ENCODE measurements around the gene LIMCH1. TPM values are rescaled to one million over a fixed set of nuclear protein-coding genes. Genes with fewer than 3 reads are reported as not detected.

LIMCH1 gene
- total RNA-seq, 4 donors from 2014 or later: 8.5 to 32.6 (median 27.0) TPM

DNA sequence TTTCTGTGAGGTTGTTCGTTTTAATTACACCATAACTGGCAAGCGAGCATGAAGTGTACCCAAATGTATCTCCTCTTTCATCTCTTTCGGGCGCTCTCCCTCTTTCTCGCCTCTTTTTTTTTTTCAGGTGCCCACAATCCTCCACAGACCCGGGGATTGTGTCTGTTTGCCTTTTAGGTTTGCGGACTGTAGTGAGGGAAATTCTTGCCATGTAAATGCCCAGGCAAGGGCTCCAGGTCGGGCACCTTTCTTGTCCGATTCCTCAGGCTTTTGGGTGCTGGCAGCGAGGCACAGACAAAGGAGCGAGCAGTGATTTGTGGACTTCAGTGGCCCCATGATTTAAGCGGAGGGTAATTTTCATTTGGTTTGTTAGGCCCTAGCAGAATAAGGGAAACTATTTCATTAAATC, 211.7 kb downstream of the LIMCH1 start:
- peaks cover 97% of the 10 kb centered on the region for H3K27me3 ChIP-seq
- no peak for DNase-seq (ENCODE audit: low spot score in 2 of 2)
- no peak overlapping the region for H3K4me3 ChIP-seq
- no peak for TF ChIP-seq POLR2AphosphoS5 (IDR thresholded peaks at IDR 0.05)
- no peak for TF ChIP-seq POLR2A (IDR thresholded peaks at IDR 0.05)
- TF ChIP-seq EP300 (IDR thresholded peaks at IDR 0.05): no peak
- TF ChIP-seq, protein P1, sequence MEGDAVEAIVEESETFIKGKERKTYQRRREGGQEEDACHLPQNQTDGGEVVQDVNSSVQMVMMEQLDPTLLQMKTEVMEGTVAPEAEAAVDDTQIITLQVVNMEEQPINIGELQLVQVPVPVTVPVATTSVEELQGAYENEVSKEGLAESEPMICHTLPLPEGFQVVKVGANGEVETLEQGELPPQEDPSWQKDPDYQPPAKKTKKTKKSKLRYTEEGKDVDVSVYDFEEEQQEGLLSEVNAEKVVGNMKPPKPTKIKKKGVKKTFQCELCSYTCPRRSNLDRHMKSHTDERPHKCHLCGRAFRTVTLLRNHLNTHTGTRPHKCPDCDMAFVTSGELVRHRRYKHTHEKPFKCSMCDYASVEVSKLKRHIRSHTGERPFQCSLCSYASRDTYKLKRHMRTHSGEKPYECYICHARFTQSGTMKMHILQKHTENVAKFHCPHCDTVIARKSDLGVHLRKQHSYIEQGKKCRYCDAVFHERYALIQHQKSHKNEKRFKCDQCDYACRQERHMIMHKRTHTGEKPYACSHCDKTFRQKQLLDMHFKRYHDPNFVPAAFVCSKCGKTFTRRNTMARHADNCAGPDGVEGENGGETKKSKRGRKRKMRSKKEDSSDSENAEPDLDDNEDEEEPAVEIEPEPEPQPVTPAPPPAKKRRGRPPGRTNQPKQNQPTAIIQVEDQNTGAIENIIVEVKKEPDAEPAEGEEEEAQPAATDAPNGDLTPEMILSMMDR (IDR thresholded peaks at IDR 0.05): no peak
- 9% methylated on average over 12 of the region's 12 CpGs for WGBS
- no peak overlapping the region for H3K27ac ChIP-seq
- no peaks in the 10 kb centered on the region for H3K36me3 ChIP-seq
- H3K4me1 ChIP-seq: peaks cover 23% of the 10 kb centered on the region
- H3K9me3 ChIP-seq: no peaks in the 10 kb centered on the region

Other genes starting within 250 kb of the LIMCH1 start
- gene PHOX2B, start 210.6 kb downstream of the LIMCH1 start, total RNA-seq: not detected

All from suprapubic skin (tissue), 4 donors.